Erythroblast (primary cell): Measurements from ENCODE around the gene TRAFD1.

Source experiments
- GATA1 ChIP-seq: IDR thresholded peaks from 2 replicates; pipeline ENCODE4 v1.6.1; 2011; ENCODE audit warnings: low read depth, mild to moderate bottlenecking, control low read depth, low read length, moderate library complexity
- POLR2A ChIP-seq: IDR thresholded peaks from 2 replicates; pipeline ENCODE4 v1.6.1; 2011; ENCODE audit warnings: mild to moderate bottlenecking, low read length

DNA sequence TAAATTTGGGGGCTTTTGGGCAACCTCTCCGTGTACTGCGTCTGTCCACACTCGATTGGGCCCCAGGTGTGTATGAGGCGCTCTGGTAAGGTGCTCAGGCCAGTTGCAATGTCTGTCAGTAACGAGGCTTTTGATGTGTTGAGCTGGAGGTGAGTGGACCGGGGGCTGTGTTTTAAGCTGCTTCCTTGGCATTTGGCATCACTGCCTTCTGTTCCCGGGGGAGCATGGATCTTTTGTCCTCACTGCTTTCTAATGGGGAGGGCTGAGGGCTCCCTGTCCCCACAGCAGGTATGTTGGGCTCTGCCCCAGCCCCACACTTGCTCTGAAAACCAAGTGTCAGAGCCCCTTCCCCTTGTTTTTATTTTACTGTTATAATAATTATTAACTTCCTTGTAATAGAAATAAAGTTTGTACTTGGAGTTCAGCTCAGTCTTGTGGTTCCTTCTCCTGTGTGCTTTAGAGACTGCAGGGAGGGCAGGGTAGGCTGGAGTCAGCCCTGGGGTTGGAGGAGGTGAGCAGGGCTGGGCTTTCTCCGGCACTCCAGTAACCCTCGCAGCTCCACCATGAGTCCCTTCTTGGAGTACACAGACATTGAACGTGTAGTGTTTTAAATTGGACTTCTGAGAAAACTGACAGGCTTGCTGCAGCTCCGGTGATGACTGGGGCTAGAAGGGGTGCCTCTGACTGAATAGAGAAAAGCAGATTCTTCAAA, 28.0 kb downstream of the TRAFD1 start:
- no peak for TF ChIP-seq POLR2A
- no peak for TF ChIP-seq GATA1
